Measurements from ENCODE around the gene CLIC1.

Gene CLIC1

GRCh38 chr6:31737991-31738979 is 2.0 kb upstream of the CLIC1 start:
- peak; percentile 61 for DNase-seq

DNA sequence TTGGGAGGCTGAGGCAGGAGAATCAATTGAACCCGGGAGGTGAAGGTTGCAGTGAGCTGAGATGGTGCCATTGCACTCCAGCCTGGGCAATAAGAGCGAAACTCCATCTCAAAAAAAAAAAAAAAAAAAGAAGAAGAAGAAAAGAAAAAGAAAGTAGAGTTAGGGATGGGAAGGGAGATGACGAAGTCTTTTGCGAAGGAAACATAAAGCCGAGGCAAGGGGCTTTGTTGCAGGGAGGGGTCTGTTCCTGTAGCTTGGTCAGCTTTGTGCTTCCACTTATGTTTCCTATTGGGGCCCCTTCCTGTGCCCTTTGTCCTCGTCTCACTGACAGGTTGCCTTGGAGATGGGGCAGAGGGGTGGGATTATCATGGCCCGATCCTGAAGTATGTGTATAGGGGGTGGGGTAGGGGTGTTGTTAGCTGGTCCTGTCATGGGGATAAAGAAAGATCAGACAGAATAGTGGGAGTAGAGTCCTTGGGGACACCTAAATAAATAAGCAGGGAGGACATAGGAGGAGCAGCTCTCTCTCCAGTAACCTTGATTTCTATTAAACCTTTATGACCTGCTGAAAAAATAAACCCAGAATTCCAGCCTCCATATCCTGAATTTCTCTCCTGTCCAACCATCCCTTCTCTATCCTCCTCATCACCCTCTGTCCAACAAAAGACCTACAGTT is 1.1 kb upstream of the CLIC1 start:
- DNase-seq, result no peak

GRCh38 chr6:31736768-31737314 is 511 bp upstream of the CLIC1 start:
- no peak for DNase-seq

- DNase-seq, result peak; percentile 58
These were observed 1.4 kb downstream of the CLIC1 start for GRCh38 chr6:31734821-31735406.

GRCh38 chr6:31734247-31734820 is 2.0 kb downstream of the CLIC1 start:
- DNase-seq, result no peak

DNA sequence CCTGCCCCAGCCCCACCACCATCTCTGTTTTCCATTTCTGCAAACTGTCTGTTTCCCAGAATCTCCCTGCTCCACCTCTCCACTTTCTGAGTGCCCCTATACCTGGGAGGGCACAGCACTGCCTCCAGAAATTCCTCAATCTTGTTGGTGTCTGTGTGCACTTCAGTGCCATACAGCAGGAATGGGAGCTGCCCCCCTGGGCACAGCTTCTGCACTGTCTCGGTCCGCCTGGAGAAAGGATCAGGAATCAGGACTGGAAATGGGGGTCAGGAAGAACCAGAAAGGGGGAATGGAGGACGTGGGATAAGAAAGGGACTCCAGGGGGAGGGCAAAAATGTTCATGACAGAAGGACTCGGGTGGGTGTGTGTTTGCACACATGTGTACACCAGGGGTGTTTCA is 2.6 kb downstream of the CLIC1 start:
- no peak for DNase-seq

DNA sequence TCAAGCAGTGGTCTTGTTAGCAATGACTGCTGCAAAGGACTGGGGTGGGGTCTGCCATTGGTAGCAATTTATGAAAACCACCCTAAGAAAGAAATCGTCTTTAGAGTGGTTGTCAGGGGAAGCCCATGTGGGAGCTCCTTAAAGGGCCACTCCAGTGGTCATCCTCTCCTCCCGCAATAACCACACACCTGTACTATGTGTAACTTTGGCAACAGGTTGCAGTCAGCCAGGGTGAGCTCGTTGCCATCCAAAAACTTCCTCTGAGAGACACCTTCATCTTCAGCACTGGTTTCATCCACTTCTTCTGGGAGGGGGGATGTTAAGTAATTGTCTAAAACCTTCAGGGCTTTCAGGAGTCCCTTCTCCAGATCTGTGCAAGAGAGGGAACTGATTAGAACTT is 4.3 kb downstream of the CLIC1 start:
- DNase-seq, result no peak

DNA sequence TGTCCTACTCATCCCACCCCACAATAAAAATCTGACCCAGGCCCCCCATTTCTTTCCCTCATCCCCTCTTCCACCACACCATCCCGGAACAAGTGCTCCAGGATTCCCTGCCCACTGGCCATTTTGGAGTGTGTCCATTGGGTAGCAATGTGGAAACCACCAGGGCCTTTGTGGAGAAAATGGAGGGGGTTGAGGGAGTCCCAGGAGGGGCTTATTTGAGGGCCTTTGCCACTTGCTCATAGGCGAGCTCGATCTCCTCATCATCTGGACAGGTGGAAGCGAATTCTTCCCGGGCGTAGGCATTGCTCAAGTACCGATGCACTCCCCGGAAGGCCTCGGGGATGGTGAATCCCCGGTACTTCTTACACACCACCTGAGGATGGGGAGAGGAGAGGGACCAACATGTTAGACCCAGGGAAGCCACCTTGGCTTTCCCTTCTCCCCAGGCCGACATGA is 5.7 kb downstream of the CLIC1 start:
- no peak for DNase-seq

- DNase-seq, result peak; percentile 62
These were observed 6.2 kb downstream of the CLIC1 start for GRCh38 chr6:31729979-31730630.

GRCh38 chr6:31729515-31729978 is 6.8 kb downstream of the CLIC1 start:
- peak; percentile 78 for DNase-seq

- no peak for DNase-seq
These were observed 7.4 kb downstream of the CLIC1 start, which contains the start of gene DDAH2 for GRCh38 chr6:31728767-31729514. Gene DDAH2, minus strand, starts transcription at chr6:31729299. Its CDS starts 138 bp downstream, at chr6:31729161.

- no peak for DNase-seq
These were observed 8.3 kb downstream of the CLIC1 start for GRCh38 chr6:31727717-31728671.

DNA sequence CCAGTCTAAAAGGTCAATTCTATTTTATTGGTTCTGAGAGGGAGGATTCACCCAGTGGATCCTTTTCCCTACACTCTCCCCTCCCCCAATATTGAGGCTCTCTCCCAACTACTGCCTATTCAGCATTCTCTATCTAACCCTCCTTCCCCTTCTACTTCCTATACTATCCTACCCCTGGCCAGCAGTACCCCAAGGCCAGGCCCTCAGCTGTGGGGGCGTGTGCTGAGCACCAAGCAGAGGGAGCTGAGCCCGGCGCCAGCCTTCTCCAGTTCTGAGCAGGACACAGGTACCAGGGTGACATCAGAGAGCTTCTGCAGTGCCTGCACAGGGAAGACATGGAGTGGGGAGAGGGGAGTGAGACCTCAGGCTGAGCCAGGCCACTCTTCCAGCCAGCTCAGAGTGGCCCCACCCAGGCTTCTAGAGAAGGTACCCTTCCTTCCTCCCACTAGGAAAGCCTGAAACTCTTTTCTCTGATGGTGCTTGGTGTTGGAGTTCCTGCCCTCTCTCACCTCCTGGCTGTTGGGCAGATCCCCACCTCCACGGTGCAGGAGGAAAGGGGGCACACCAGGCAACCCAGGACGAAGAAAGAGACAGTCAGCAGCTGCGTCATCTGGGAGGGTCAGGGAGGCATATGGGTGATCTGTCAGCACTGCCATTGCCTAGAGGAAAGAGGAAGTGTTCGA is 9.2 kb downstream of the CLIC1 start:
- DNase-seq, result no peak

GRCh38 chr6:31725502-31726350 is 10.6 kb downstream of the CLIC1 start:
- no peak for DNase-seq

- no peak for DNase-seq
These were observed 12.2 kb downstream of the CLIC1 start for GRCh38 chr6:31723980-31724691.

DNA sequence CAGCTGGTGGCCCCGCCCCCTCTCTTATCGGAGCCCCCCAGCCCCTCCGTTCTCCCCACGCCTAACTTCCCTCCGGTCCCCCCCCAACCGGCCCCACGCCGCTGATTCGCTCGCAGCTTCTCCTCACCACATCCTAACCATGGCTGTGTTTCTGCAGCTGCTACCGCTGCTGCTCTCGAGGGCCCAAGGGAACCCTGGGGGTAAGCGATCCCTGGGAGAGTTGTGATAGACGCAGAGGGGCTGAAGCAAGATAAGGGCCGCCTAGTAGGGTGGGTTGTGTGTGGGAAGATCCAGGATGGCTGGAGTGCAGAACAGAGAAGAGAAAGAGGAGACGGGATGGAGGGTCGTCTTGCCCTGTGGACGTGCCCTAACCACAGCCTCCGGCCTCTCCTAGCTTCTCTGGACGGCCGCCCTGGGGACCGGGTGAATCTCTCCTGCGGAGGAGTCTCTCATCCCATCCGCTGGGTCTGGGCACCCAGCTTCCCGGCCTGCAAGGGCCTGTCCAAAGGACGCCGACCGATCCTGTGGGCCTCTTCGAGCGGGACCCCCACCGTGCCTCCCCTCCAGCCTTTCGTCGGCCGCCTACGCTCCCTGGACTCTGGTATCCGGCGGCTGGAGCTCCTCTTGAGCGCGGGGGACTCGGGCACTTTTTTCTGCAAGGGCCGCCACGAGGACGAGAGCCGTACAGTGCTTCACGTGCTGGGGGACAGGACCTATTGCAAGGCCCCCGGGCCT is 12.9 kb downstream of the CLIC1 start, which contains the start of gene MPIG6B:
TSS of gene MPIG6B (plus strand) at position 129 of the 735 bp plus-strand sequence. CDS start at position 140, 11 bp downstream.
- no peak for DNase-seq

- no peak for DNase-seq
These were observed 14.2 kb downstream of the CLIC1 start for GRCh38 chr6:31722173-31722572.

Data from activated gamma-delta T cell treated with Interleukin-2 at 50 U/mL for 16 hours (primary cell).